Upper lobe of left lung (tissue), 6 donors: ENCODE measurements around the gene TASL. TPM values are rescaled to one million over a fixed set of nuclear protein-coding genes. Genes with fewer than 3 reads are reported as not detected.

ENCODE experiments used
- ATAC-seq, 2 donors: fragments of 200-7000 bp; cut with Tn5 transposase; one replicate each; pipeline ENCODE4 v1.9.1; 2022; ENCODE audit warnings: mild to moderate bottlenecking in 2 of 2, moderate library complexity in 2 of 2; ENCODE audit not compliant: low FRiP score in 2 of 2
- DNase-seq, 2 donors: peaks; one replicate each; pipeline ENCODE4 v3.0.0-alpha.2; 2019 to 2020
- H3K27ac ChIP-seq, 4 donors: fragments of 200-600 bp; sonication (generic); one replicate each; pipeline ENCODE4 v1.5.1; 2016 to 2019
- H3K27me3 ChIP-seq, 4 donors: fragments of 200-600 bp; sonication (generic); one replicate each; pipeline ENCODE4 v1.5.1; 2017 to 2019
- H3K36me3 ChIP-seq, 4 donors: fragments of 200-600 bp; sonication (generic); one replicate each; pipeline ENCODE4 v1.5.1; 2016 to 2019
- H3K4me1 ChIP-seq, 4 donors: fragments of 200-600 bp; sonication (generic); one replicate each; pipeline ENCODE4 v1.5.1; 2018 to 2019
- H3K4me3 ChIP-seq, 4 donors: fragments of 200-600 bp; sonication (generic); one replicate each; pipeline ENCODE4 v1.5.1; 2017 to 2019; ENCODE audit warnings: mild to moderate bottlenecking in 2 of 4, moderate library complexity in 1 of 4
- H3K9me3 ChIP-seq, 4 donors: fragments of 200-600 bp; sonication (generic); one replicate each; pipeline ENCODE4 v1.5.1; 2018 to 2019
- EP300 ChIP-seq, 4 donors: sonication (generic); formaldehyde crosslinking; IDR thresholded peaks; one replicate each; pipeline ENCODE4 v1.5.1; 2017; ENCODE audit warnings: antibody characterized with exemption in 4 of 4, control low read depth in 2 of 4
- POLR2A ChIP-seq, 4 donors: fragments of 450-650 bp; IDR thresholded peaks; one replicate each; pipeline ENCODE4 v1.5.1; 2016 to 2017; ENCODE audit warnings: antibody characterized with exemption in 4 of 4, mild to moderate bottlenecking in 2 of 4
- POLR2AphosphoS5 ChIP-seq, 2 donors: sonication (generic); formaldehyde crosslinking; IDR thresholded peaks; one replicate each; pipeline ENCODE4 v1.5.1; 2017; ENCODE audit warnings: antibody characterized with exemption in 2 of 2
- whole genome bisulfite sequencing, 2 donors: methylation state at CpG; one replicate each; pipeline ENCODE4 v1.1.5; 2017 to 2018; 5-methylcytosine and 5-hydroxymethylcytosine counted together
- total RNA-seq, 6 donors: library from RNA; depleted of rRNA in 4 of 6; stranded (reverse); fragments of >200 nt in 4 of 6; gene quantifications; one replicate each; pipeline versions ENCODE4 v1.1.0 to v1.2.1, GENCODE V29; 2016 to 2021
- TF ChIP-seq, protein P1 (sequence below), 6 experiments: fragments of 450-650 bp in 4 of 6; fragments of 200-600 bp in 2 of 6; sonication (generic) in 2 of 6; IDR thresholded peaks; one replicate each; pipeline ENCODE4 v1.5.1; 2016 to 2019; ENCODE audit warnings: antibody characterized with exemption in 6 of 6
- donor health status: DM: no; HTN: no; CAD: no; lungs with moderate emphysema.
- donor health status: DM: no; HTN: yes; CAD: no; lungs with severe emphysema.

TASL gene
- total RNA-seq, 6 donors from 2014 or later = 1.2 to 7.2 (median 5.0) TPM

GRCh38 chrX:30618160-30618765 is 40.7 kb upstream of the TASL start:
- H3K4me1 ChIP-seq = no peaks in the 10 kb centered on the region
- WGBS, 2 donors = 63 to 69% methylated on average over 5 to 7 of the region's 7 CpGs
- H3K27me3 ChIP-seq = no peaks in the 10 kb centered on the region
- TF ChIP-seq, protein P1, sequence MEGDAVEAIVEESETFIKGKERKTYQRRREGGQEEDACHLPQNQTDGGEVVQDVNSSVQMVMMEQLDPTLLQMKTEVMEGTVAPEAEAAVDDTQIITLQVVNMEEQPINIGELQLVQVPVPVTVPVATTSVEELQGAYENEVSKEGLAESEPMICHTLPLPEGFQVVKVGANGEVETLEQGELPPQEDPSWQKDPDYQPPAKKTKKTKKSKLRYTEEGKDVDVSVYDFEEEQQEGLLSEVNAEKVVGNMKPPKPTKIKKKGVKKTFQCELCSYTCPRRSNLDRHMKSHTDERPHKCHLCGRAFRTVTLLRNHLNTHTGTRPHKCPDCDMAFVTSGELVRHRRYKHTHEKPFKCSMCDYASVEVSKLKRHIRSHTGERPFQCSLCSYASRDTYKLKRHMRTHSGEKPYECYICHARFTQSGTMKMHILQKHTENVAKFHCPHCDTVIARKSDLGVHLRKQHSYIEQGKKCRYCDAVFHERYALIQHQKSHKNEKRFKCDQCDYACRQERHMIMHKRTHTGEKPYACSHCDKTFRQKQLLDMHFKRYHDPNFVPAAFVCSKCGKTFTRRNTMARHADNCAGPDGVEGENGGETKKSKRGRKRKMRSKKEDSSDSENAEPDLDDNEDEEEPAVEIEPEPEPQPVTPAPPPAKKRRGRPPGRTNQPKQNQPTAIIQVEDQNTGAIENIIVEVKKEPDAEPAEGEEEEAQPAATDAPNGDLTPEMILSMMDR (IDR thresholded peaks at IDR 0.05) = peak in 1 of 6 experiments; percentile 16
- no peak for TF ChIP-seq POLR2AphosphoS5 (IDR thresholded peaks at IDR 0.05)
- H3K36me3 ChIP-seq = no peaks in the 10 kb centered on the region
- H3K9me3 ChIP-seq = peaks cover 0 to 8% (median 0%) of the 10 kb centered on the region in 4 donors
- no peak overlapping the region for H3K27ac ChIP-seq
- H3K4me3 ChIP-seq = no peak overlapping the region
- DNase-seq (no peak), ATAC-seq (no peak)

DNA sequence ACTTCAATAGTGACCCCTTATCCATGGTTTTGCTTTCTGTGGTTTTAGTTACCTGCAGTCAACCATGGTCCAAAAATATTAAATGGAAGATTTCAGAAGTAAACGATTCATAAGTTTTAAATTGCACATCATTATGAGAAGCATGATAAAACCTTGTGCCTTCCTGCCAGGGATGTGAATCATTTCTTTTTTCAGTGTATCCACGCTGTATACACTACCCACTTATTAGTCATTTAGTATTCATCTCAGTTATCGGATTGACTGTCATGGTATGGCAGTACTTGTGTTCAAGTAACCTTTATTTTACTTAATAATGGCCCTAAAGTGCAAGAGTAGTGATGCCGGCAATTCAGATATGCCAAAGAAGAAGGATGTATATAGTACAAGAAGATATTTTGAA is 37.7 kb upstream of the TASL start:
- H3K9me3 ChIP-seq = no peaks in the 10 kb centered on the region
- DNase-seq (no peak), ATAC-seq (no peak)
- 55 to 58% methylated on average over 4 of the region's 4 CpGs for whole genome bisulfite sequencing, 2 donors
- H3K4me3 ChIP-seq = no peak overlapping the region
- no peaks in the 10 kb centered on the region for H3K27me3 ChIP-seq
- no peaks in the 10 kb centered on the region for H3K4me1 ChIP-seq
- H3K36me3 ChIP-seq = no peaks in the 10 kb centered on the region
- TF ChIP-seq, protein P1 (IDR thresholded peaks at IDR 0.05) = no peak
- TF ChIP-seq EP300 (IDR thresholded peaks at IDR 0.05) (no peak), POLR2AphosphoS5 (IDR thresholded peaks at IDR 0.05) (no peak), POLR2A (IDR thresholded peaks at IDR 0.05) (no peak)
- no peak overlapping the region for H3K27ac ChIP-seq

DNA sequence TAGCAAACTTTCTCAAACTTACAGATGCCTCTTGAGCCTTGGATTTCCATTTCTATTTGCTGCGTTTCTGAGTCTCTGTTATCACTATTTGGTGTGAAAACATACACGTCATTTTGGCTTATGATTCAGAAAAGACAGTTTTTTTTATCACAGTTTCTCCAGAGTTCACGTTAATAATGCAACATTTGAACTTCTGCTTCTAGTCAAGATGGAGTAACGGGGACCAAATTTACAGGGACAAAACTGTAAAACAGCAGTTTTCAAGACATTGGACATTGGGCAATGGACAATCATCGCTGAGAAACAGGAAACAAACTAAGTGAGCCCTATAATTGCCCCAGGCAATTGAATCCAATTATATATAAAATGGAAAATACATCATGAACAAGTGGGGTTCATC is 36.2 kb upstream of the TASL start:
- no peak for DNase-seq
- H3K4me1 ChIP-seq = no peaks in the 10 kb centered on the region
- no peaks in the 10 kb centered on the region for H3K27me3 ChIP-seq
- H3K27ac ChIP-seq = peak overlapping the region; percentile 39 to 67 (median 62)
- WGBS, 2 donors = 54 to 58% methylated on average over 5 of the region's 5 CpGs
- no peaks in the 10 kb centered on the region for H3K9me3 ChIP-seq
- ATAC-seq = peak in 1 of 2 donors; percentile 57
- TF ChIP-seq EP300 (IDR thresholded peaks at IDR 0.05) (no peak), POLR2A (IDR thresholded peaks at IDR 0.05) (no peak), POLR2AphosphoS5 (IDR thresholded peaks at IDR 0.05) (no peak)
- TF ChIP-seq, protein P1 (IDR thresholded peaks at IDR 0.05) = no peak
- no peak overlapping the region for H3K4me3 ChIP-seq
- no peaks in the 10 kb centered on the region for H3K36me3 ChIP-seq

DNA sequence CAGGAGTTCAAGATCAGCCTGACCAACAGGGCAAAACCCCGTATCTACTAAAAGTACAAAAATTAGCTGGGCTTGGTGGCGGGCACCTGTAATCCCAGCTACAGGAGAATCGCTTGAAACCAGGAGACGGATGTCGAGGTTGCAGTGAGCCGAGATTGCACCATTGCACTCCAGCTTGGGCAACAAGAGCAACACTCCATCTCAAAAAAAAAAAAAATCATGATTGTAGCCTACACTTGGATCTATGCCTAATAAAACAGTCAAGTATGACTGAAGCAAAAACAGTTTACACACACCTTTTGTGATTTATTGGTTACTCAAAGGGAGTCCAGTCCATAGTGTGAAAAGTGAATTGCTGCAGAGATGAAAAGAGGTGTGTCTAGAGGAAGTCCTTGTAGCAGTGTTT is 34.7 kb upstream of the TASL start:
- WGBS, 2 donors = 51 to 74% methylated on average over 5 to 6 of the region's 6 CpGs
- Histone ChIP-seq H3K9me3 (no peaks in the 10 kb centered on the region), H3K27me3 (no peaks in the 10 kb centered on the region), H3K36me3 (no peaks in the 10 kb centered on the region), H3K4me1 (no peaks in the 10 kb centered on the region), H3K27ac (peak overlapping the region in 3 of 4 donors; percentile 59 to 67 (median 64)), H3K4me3 (no peak overlapping the region)
- peak; percentile 36 to 67 for ATAC-seq
- TF ChIP-seq POLR2A (IDR thresholded peaks at IDR 0.05) (no peak), EP300 (IDR thresholded peaks at IDR 0.05) (no peak), POLR2AphosphoS5 (IDR thresholded peaks at IDR 0.05) (no peak)
- TF ChIP-seq, protein P1 (IDR thresholded peaks at IDR 0.05) = no peak
- peak in 1 of 2 donors; percentile 52 for DNase-seq

GRCh38 chrX:30610026-30610425 is 32.5 kb upstream of the TASL start:
- ATAC-seq (no peak), DNase-seq (no peak)
- no peak overlapping the region for H3K27ac ChIP-seq
- H3K4me3 ChIP-seq = no peak overlapping the region
- H3K36me3 ChIP-seq = no peaks in the 10 kb centered on the region
- no peaks in the 10 kb centered on the region for H3K27me3 ChIP-seq
- no peaks in the 10 kb centered on the region for H3K4me1 ChIP-seq
- TF ChIP-seq, protein P1 (IDR thresholded peaks at IDR 0.05) = no peak
- TF ChIP-seq POLR2A (IDR thresholded peaks at IDR 0.05) (no peak), POLR2AphosphoS5 (IDR thresholded peaks at IDR 0.05) (no peak), EP300 (IDR thresholded peaks at IDR 0.05) (no peak)
- no peaks in the 10 kb centered on the region for H3K9me3 ChIP-seq
- 42 to 69% methylated on average over 2 of the region's 2 CpGs for WGBS, 2 donors
